PFSK-1 (cell line): Measurements from ENCODE around the gene MBNL2.

ENCODE experiments used
- FOXP2 ChIP-seq: optimal IDR thresholded peaks from 2 replicates; pipeline ENCODE3; 2011; ENCODE audit warnings: borderline replicate concordance, control low read depth, inconsistent platforms; ENCODE audit not compliant: insufficient read depth; ENCODE audit errors: extremely low read length, extremely low read depth
- POLR2AphosphoS5 ChIP-seq: IDR thresholded peaks from 2 replicates; pipeline ENCODE4 v1.6.1; 2012; ENCODE audit warnings: low read depth, mild to moderate bottlenecking, control low read depth, low read length, moderate library complexity
- REST ChIP-seq, 2 experiments: IDR thresholded peaks; 2 replicates each; pipeline versions ENCODE4 v1.6.1 to v1.8.0; 2011 to 2012; ENCODE audit warnings: low read depth in 2 of 2, low read length in 2 of 2, control low read depth in 1 of 2, inconsistent platforms in 1 of 2, mild to moderate bottlenecking in 1 of 2, moderate library complexity in 1 of 2; ENCODE audit not compliant: insufficient read depth in 1 of 2
- SIN3A ChIP-seq: IDR thresholded peaks from 2 replicates; pipeline ENCODE4 v1.6.1; 2012; ENCODE audit warnings: mild to moderate bottlenecking, low read length, moderate library complexity, borderline replicate concordance; ENCODE audit not compliant: insufficient read depth
- TAF1 ChIP-seq: IDR thresholded peaks from 2 replicates; pipeline ENCODE4 v1.6.1; 2012; ENCODE audit warnings: low read length, control low read depth, borderline replicate concordance; ENCODE audit not compliant: insufficient read depth

Gene MBNL2

GRCh38 chr13:97241761-97242160 is 19.6 kb downstream of the MBNL2 start:
- no peak for TF ChIP-seq TAF1
- no peak for TF ChIP-seq REST (IDR thresholded peaks at IDR 0.05; ENCODE audit: insufficient read depth in 1 of 2, low read depth in 2 of 2, low read length in 2 of 2)
- TF ChIP-seq FOXP2 = no peak
- TF ChIP-seq POLR2AphosphoS5 = no peak
- TF ChIP-seq SIN3A = no peak

- TF ChIP-seq FOXP2 (no peak), POLR2AphosphoS5 (no peak), SIN3A (no peak), REST (IDR thresholded peaks at IDR 0.05; ENCODE audit: insufficient read depth in 1 of 2, low read depth in 2 of 2, low read length in 2 of 2) (no peak), TAF1 (no peak)
Measured at GRCh38 chr13:97242755-97243497, 20.8 kb downstream of the MBNL2 start.

GRCh38 chr13:97243915-97244781 is 22.0 kb downstream of the MBNL2 start:
- TF ChIP-seq TAF1 (no peak), REST (IDR thresholded peaks at IDR 0.05; ENCODE audit: insufficient read depth in 1 of 2, low read depth in 2 of 2, low read length in 2 of 2) (no peak), SIN3A (no peak), FOXP2 (no peak), POLR2AphosphoS5 (no peak)

GRCh38 chr13:97245011-97245410 is 22.9 kb downstream of the MBNL2 start:
- TF ChIP-seq SIN3A (no peak), POLR2AphosphoS5 (no peak), TAF1 (no peak), REST (IDR thresholded peaks at IDR 0.05; ENCODE audit: insufficient read depth in 1 of 2, low read depth in 2 of 2, low read length in 2 of 2) (no peak), FOXP2 (no peak)
